T-helper 1 cell treated with Interleukin-12 subunit alpha and Interleukin-12 subunit beta and Interleukin-4 antibody, amounts not matched to agents 30 ng/mL and 1 ng/mL, for 36 hours (primary cell): Measurements from ENCODE around the gene CTCFL. TPM values are rescaled to one million over a fixed set of nuclear protein-coding genes. Genes with fewer than 3 reads are reported as not detected.

ENCODE experiments used
- intact Hi-C: fragments of 100-400 bp; cut with micrococcal nuclease; formaldehyde crosslinking; loops from one replicate; pipeline ENCODE4 v1.15.1; 2024
- total RNA-seq: library from RNA; stranded (reverse); gene quantifications from 2 replicates; pipeline ENCODE4 v1.2.3, GENCODE V29; 2022

Gene CTCFL, protein sequence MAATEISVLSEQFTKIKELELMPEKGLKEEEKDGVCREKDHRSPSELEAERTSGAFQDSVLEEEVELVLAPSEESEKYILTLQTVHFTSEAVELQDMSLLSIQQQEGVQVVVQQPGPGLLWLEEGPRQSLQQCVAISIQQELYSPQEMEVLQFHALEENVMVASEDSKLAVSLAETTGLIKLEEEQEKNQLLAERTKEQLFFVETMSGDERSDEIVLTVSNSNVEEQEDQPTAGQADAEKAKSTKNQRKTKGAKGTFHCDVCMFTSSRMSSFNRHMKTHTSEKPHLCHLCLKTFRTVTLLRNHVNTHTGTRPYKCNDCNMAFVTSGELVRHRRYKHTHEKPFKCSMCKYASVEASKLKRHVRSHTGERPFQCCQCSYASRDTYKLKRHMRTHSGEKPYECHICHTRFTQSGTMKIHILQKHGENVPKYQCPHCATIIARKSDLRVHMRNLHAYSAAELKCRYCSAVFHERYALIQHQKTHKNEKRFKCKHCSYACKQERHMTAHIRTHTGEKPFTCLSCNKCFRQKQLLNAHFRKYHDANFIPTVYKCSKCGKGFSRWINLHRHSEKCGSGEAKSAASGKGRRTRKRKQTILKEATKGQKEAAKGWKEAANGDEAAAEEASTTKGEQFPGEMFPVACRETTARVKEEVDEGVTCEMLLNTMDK
- not detected in 2 replicates for total RNA-seq

DNA sequence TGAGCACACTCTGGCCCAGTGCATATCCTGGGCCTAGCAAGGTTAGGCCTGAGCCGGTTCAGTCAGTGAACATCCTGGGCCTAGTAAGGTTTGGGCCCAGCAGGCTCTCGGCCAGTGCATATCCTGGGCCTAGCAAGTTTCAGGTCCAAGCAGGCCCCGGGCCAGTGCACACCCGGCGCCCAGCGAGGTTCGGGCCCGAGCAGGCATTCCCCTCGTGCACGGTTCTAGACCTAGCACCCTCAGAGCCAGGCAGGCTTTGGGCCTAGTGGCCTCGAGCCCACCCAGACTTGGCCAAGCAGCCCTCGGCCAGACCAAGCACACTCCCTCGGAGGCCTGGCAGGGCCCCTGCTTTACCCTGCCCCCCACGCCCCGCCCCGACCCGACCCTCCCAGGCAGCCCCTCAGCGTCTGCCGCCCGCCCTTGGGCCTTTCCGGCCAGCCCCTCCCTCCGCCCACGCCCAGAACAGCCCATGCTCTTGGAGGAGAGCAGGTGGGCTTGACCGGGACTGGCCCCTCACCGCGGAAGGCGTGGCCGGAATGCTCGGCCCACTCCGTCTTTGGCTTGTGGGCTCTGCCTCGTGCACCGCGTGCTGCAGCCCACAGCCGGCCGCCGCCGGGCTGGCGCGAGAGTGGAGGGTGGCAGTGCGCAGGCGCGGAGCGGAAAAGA is at the start of gene CTCFL:
TSS of gene CTCFL (minus strand) at position 630 of the 666 bp plus-strand sequence. CDS start 935 bp downstream, outside the sequence.
- intact Hi-C loops = no loop called here

GRCh38 chr20:57573894-57574293 is 49.0 kb upstream of the CTCFL start:
- intact Hi-C loops = no loop called here

- intact Hi-C loops = no loop called here
These were observed 48.3 kb upstream of the CTCFL start for GRCh38 chr20:57573242-57573641.

DNA sequence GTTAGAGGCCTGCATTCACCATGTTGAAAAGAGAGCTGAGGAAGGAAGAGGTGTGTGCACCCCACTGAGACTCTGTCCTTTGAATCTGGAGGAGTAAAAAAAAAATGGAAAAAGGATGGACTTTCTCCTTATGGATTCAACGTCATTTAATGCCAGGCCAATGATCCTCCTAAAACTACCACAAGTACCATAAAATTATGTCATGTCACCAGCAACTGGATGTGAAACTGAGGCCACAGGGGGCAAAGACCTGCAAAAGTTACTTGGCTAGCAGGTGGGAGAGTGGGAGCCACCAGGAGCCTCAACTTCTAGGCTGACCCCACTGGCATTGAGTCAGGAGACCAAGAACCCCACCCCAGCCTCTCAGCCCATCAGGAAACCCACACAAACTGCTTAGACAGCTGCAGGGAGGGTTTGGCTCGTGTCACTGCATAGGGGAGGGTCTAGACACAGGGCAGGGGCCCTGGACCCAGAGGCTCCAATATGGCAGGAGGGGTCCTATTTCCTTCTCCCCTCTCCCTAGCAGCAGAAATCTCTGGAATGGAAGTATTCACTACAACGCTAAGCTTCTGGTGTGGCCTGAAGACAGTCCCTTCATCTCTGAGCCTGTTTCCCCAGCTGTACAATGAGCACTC is 47.0 kb upstream of the CTCFL start:
- intact Hi-C loops = no loop called here

DNA sequence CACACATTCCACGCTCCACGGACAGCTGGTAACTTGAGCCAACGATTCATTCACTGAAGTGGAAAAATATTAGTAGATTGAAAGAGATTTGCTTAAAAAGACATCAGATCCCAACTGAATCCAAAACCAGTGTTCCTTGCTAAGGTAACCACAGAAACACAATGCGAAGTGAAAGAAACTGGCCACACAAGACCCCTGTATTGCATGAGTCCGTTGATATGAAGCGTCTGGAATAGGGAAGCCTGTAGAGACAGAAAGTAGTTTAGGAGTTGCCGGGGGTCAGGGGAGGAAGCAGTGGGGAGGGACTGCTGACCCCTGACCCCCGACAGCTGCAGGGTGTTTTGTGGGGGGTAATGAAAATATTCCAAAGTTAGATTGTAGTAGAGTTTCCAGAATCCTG is 46.0 kb upstream of the CTCFL start:
- intact Hi-C loops = no loop called here

- intact Hi-C loops = no loop called here
These were observed 45.4 kb upstream of the CTCFL start for GRCh38 chr20:57570145-57570850.

- intact Hi-C loops = no loop called here
These were observed 44.0 kb upstream of the CTCFL start for GRCh38 chr20:57568960-57569359.

DNA sequence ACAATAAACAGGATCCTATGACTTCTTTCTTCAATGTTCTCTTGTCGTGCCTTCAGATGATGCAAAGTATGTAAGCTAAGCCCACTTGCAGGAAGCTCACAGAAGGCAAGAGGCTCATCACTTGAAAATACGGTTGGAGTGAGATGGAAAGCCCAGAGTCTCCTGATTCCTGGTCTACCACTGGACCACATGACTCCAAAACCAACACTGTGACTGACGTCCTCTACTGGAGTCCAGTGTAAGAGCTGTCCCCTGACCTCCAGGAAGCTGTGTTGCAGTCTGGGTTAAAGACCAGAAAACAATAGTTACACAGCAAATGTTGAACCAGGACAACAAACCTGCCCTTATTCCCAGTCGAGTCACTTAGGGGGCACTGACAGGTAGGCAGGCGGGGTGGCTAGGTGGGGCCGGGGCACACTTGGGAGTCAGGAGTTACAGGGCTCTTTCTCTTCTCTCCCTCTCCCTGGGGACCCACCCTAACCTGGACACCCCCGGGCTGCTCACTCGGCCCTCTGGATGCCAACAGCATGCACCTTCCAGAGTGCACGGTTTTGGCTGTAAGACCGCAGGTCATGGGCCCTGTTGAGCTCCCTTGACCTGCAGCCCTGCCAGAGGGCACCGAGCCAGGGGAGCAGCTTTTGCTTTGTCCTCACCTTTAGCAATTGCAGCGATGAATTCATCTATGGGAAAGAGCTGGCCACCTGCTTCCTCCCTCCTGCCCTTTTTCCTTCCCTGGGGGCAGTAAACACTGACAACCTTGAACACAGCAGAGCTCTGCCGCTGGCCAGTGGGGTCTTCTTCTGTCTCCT is 43.4 kb upstream of the CTCFL start:
- intact Hi-C loops = no loop called here

DNA sequence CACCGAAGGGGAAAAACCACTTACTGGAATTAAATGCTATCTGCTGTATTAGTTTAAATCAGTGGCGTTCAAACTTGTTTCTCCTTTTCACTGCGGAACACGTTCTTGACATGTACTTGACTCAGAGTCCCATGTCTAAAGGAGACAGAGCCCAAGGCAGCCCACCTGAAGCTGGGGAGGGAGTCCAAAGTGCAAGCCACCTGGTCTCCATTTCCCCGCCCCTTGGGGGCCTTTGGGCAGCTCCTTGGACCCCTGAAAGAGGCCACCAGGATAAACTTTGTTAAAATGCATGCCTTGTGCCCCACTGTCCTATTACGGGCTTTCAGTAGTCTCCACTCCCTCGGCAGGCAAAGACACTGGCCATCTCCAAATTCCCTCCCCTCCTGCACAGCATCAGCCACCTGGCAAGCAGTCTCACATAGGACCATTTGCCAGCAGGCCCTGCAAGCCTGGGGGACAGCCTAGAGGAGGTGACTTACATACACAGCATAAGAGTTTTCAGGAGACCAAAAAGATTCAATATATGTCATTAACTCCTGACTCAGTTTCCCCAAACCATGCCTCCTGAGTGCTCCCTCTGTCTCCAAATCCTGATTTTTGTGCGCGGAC is 42.6 kb upstream of the CTCFL start:
- intact Hi-C loops = no loop called here

DNA sequence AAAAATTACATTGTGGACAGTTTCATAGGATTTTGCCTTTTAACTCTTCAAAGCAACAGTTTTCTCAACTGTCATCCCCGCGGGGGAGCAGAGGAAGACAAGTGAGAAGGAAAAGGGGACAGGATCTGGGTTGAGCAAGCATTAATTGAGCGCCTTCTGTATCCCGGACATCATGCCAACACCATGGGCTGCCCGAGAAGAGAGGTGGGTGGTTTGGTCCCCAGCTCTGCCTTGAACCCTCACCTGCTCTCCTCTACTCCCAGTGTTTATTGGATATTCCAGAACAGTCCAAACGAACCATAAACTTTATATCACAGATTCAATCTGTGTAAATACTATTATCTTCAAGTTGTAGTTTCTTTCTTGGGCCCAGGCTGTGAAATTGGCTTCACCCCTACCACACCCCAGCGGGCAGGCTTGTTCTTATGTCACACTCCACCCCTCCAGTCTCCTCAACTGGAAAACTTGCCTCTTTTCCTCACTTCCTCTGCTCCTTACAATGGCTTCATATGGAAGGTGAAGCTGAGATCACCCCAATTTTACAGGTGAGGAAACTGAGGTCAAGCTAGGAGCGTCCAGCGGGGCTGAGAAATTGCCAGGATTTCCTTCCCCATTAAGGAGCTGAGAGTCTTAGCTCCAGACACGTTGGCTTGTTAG is 42.0 kb upstream of the CTCFL start:
- intact Hi-C loops = no loop called here

GRCh38 chr20:57566399-57566798 is 41.5 kb upstream of the CTCFL start:
- intact Hi-C loops = no loop called here

DNA sequence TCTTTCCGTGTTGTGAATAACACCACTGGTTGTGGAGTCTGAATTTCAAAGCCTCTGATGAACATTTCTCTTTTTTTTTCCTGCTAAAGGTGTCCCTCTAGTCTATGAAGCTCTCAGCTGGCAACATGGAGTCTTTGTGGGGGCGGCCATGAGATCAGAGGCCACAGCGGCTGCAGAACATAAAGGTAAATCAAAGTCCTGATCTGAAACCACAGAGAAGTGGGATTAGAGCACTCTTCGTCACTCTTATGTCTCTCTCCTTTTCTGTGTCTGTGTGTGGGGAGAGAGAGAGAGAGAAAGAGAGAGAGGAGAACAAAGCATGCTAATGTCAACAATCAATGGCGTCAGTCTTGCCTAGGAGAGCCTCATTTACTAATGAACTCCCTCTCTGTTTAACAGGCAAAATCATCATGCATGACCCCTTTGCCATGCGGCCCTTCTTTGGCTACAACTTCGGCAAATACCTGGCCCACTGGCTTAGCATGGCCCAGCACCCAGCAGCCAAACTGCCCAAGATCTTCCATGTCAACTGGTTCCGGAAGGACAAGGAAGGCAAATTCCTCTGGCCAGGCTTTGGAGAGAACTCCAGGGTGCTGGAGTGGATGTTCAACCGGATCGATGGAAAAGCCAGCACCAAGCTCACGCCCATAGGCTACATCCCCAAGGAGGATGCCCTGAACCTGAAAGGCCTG is 40.2 kb upstream of the CTCFL start:
- intact Hi-C loops = no loop called here

- intact Hi-C loops = no loop called here
These were observed 39.4 kb upstream of the CTCFL start for GRCh38 chr20:57564180-57564802.

- intact Hi-C loops = no loop called here
These were observed 38.6 kb upstream of the CTCFL start for GRCh38 chr20:57563522-57563921.

- intact Hi-C loops = no loop called here
These were observed 37.9 kb upstream of the CTCFL start for GRCh38 chr20:57562541-57563465.

DNA sequence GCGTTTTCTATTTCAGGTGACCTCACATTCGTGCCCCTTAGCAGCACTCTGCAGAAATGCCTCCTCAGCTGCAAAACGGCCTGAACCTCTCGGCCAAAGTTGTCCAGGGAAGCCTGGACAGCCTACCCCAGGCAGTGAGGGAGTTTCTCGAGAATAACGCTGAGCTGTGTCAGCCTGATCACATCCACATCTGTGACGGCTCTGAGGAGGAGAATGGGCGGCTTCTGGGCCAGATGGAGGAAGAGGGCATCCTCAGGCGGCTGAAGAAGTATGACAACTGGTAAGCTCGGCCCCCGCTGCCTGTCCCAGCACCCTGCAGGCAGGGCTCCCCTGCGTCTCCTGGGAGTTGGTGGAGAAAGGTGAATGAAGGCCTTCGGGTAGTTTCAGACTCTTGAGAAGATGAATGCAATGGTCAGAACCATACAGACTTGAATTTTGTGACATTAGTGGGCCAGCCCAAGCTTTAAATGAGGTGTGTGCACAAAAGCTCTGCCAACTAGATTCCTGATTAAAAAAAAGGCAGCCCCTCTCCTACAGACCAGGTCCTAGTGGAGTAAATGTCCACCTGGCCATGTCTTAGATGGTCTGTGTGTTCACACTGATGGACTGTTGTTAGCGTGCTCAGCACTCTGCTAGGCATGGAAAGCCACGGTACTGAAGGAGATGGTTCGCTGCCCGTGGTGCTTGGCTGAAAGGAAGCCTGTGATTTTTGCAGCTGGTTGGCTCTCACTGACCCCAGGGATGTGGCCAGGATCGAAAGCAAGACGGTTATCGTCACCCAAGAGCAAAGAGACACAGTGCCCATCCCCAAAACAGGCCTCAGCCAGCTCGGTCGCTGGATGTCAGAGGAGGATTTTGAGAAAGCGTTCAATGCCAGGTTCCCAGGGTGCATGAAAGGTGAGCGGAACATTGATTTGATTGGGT is 36.7 kb upstream of the CTCFL start:
- intact Hi-C loops = no loop called here
